IMR-90 (cell line): ENCODE results near the gene TUBB6. TPM values are rescaled to one million over a fixed set of nuclear protein-coding genes. Genes with fewer than 3 reads are reported as not detected.

Source experiments
- ATAC-seq: fragments of 200-7000 bp; cut with Tn5 transposase; 2 replicates; pipeline ENCODE4 v1.9.1; 2020; ENCODE audit warnings: low read depth, mild to moderate bottlenecking, moderate library complexity
- BruUV-seq: library from RNA; stranded (reverse); fragments of 400-500 nt; replicated peaks from 2 replicates; lab custom pipeline; 2021; lab: Mats Ljungman, UMichigan
- CTCF ChIA-PET: fragments of 300-600 bp; formaldehyde crosslinking; extraction: SDS; loops from one replicate; lab custom pipeline; 2021; ENCODE audit warnings: antibody characterized with exemption; lab: Yijun Ruan, JAX
- POLR2A ChIA-PET: fragments of 300-600 bp; sonication (Branson Sonifier 250); formaldehyde crosslinking; loops from one replicate; lab custom pipeline; 2022; ENCODE audit warnings: antibody characterized with exemption; ENCODE audit not compliant: unreplicated experiment; lab: Charles Lee
- DNase-seq: peaks from one replicate; pipeline ENCODE4 v3.0.0; 2013
- H2AFZ ChIP-seq: replicated peaks from 2 replicates; pipeline ENCODE3; 2013; ENCODE audit warnings: low read length, mild to moderate bottlenecking; ENCODE audit not compliant: poor library complexity
- H2AK5ac ChIP-seq: 2 replicates; pipeline ENCODE4 v1.6.1; 2013; ENCODE audit warnings: low read depth, low read length, inconsistent platforms
- H2AK9ac ChIP-seq: replicated peaks from 2 replicates; pipeline ENCODE3; 2013; ENCODE audit warnings: mild to moderate bottlenecking, low read depth, low read length, moderate library complexity; ENCODE audit not compliant: poor library complexity
- H2BK120ac ChIP-seq: 2 replicates; pipeline ENCODE4 v1.6.1; 2013; ENCODE audit warnings: low read depth, low read length, inconsistent platforms
- H2BK15ac ChIP-seq: 3 replicates; pipeline ENCODE4 v1.6.1; 2013; ENCODE audit warnings: low read depth, low read length, inconsistent platforms
- H2BK20ac ChIP-seq: 2 replicates; pipeline ENCODE4 v1.6.1; 2013; ENCODE audit warnings: low read depth, mild to moderate bottlenecking, inconsistent platforms, low read length, moderate library complexity
- H2BK5ac ChIP-seq: 2 replicates; pipeline ENCODE4 v1.6.1; 2013; ENCODE audit warnings: mild to moderate bottlenecking, low read depth, low read length, inconsistent platforms; ENCODE audit not compliant: poor library complexity, severe bottlenecking
- H3K14ac ChIP-seq: replicated peaks from 2 replicates; pipeline ENCODE4 v1.6.1; 2013; ENCODE audit warnings: low read depth, low read length, inconsistent platforms
- H3K18ac ChIP-seq: 2 replicates; pipeline ENCODE4 v1.6.1; 2013; ENCODE audit warnings: low read depth, low read length, control low read depth
- H3K23ac ChIP-seq: 2 replicates; pipeline ENCODE4 v1.6.1; 2013; ENCODE audit warnings: low read depth, low read length, inconsistent platforms
- H3K27ac ChIP-seq: 2 replicates; pipeline ENCODE4 v1.5.1; 2013; ENCODE audit warnings: mild to moderate bottlenecking, control low read depth, low read length; ENCODE audit not compliant: insufficient read depth
- H3K27me3 ChIP-seq: 2 replicates; pipeline ENCODE4 v1.6.1; 2013; ENCODE audit warnings: low read length; ENCODE audit not compliant: control insufficient read depth, insufficient read depth
- H3K36me3 ChIP-seq: 2 replicates; pipeline ENCODE4 v1.6.1; 2013; ENCODE audit warnings: low read length, mixed read lengths; ENCODE audit not compliant: control insufficient read depth, insufficient read depth
- H3K4ac ChIP-seq: 2 replicates; pipeline ENCODE4 v1.6.1; 2013; ENCODE audit warnings: low read depth, low read length, inconsistent platforms
- H3K4me1 ChIP-seq: 2 replicates; pipeline ENCODE4 v1.6.1; 2013; ENCODE audit warnings: low read length, mixed read lengths; ENCODE audit not compliant: control insufficient read depth, insufficient read depth
- H3K4me2 ChIP-seq: 2 replicates; pipeline ENCODE4 v1.6.1; 2013; ENCODE audit warnings: low read depth, mild to moderate bottlenecking, control low read depth, low read length, moderate library complexity
- H3K4me3 ChIP-seq: 2 replicates; pipeline ENCODE4 v1.5.1; 2013; ENCODE audit warnings: low read depth, mild to moderate bottlenecking, control low read depth, low read length, moderate library complexity; ENCODE audit not compliant: insufficient read depth
- H3K56ac ChIP-seq: 2 replicates; pipeline ENCODE4 v1.6.1; 2013; ENCODE audit warnings: low read length, inconsistent platforms; ENCODE audit not compliant: insufficient read depth; ENCODE audit errors: extremely low read depth
- H3K79me1 ChIP-seq, 2 experiments: 2 replicates each; pipeline ENCODE4 v1.6.1; 2013; ENCODE audit warnings: low read length in 2 of 2, inconsistent platforms in 1 of 2, low read depth in 1 of 2
- H3K9ac ChIP-seq: 2 replicates; pipeline ENCODE4 v1.6.1; 2013; ENCODE audit warnings: low read depth, low read length, control low read depth
- H3K9me1 ChIP-seq: 2 replicates; pipeline ENCODE4 v1.6.1; 2013; ENCODE audit warnings: low read length, inconsistent platforms; ENCODE audit not compliant: insufficient read depth
- H3K9me3 ChIP-seq: 2 replicates; pipeline ENCODE4 v1.6.1; 2013; ENCODE audit warnings: low read length; ENCODE audit not compliant: control insufficient read depth, insufficient read depth
- H4K20me1 ChIP-seq: 2 replicates; pipeline ENCODE4 v1.6.1; 2013; ENCODE audit warnings: low read length, inconsistent platforms; ENCODE audit not compliant: insufficient read depth
- H4K5ac ChIP-seq: 2 replicates; pipeline ENCODE4 v1.6.1; 2013; ENCODE audit warnings: mild to moderate bottlenecking, low read depth, low read length, control low read depth
- H4K8ac ChIP-seq, 2 experiments: 2 replicates each; pipeline ENCODE4 v1.6.1; 2013; ENCODE audit warnings: low read depth in 2 of 2, low read length in 2 of 2, control low read depth in 1 of 2, inconsistent platforms in 1 of 2
- H4K91ac ChIP-seq: 2 replicates; pipeline ENCODE4 v1.6.1; 2013; ENCODE audit warnings: low read depth, low read length, inconsistent platforms; ENCODE audit not compliant: insufficient read depth
- CEBPB ChIP-seq: IDR thresholded peaks from 2 replicates; pipeline ENCODE4 v1.6.1; 2012; ENCODE audit warnings: low read depth, low read length, improper control_type of control experiment
- CHD1 ChIP-seq: IDR thresholded peaks from 2 replicates; pipeline ENCODE4 v1.6.1; 2012; ENCODE audit warnings: low read depth, low read length, improper control_type of control experiment
- MAFK ChIP-seq: IDR thresholded peaks from 2 replicates; pipeline ENCODE4 v1.6.1; 2012; ENCODE audit warnings: low read depth, low read length, improper control_type of control experiment
- POLR2A ChIP-seq: IDR thresholded peaks from 2 replicates; pipeline ENCODE4 v1.6.1; 2012; ENCODE audit warnings: mild to moderate bottlenecking, low read depth, low read length
- USF2 ChIP-seq: fragments of 150-350 bp; IDR thresholded peaks from 2 replicates; pipeline ENCODE4 v1.6.1; 2017; ENCODE audit warnings: mild to moderate bottlenecking, antibody characterized with exemption, low read length, low read depth
- WGBS, 2 experiments: methylation state at CpG; one replicate each; pipeline versions ENCODE4 v1.1.5 to v1.1.7; 2013; ENCODE audit warnings: missing lambda C conversion rate in 2 of 2; ENCODE audit not compliant: insufficient read length in 1 of 2; ENCODE audit errors: extremely low coverage in 2 of 2; 5-methylcytosine and 5-hydroxymethylcytosine counted together
- dilution Hi-C: fragments of 300-500 bp; cut with HindIII; formaldehyde crosslinking; loops from one replicate; pipeline ENCODE4 v1.14.3; 2018; ENCODE audit warnings: low sequenced_read_pairs; ENCODE audit not compliant: unreplicated experiment
- in situ Hi-C: fragments of 300-500 bp; cut with MboI; formaldehyde crosslinking; loops from 3 replicates; pipeline ENCODE4 v1.14.3; 2019; ENCODE audit warnings: low sequenced_read_pairs, inconsistent platforms, mixed read lengths
- intact Hi-C: fragments of 100-400 bp; cut with micrococcal nuclease; formaldehyde crosslinking; loops from 2 replicates; pipeline ENCODE4 v1.10.0; 2022
- polyA plus RNA-seq, 3 experiments: library from polyadenylated mRNA; depleted of rRNA; stranded (reverse); fragments of >200 nt; gene quantifications; 2 replicates each; pipeline ENCODE4 v1.2.3, GENCODE V29; 2012; ENCODE audit warnings: low replicate concordance in 1 of 3
- total RNA-seq: library from RNA; depleted of rRNA; stranded (reverse); fragments of >200 nt; gene quantifications from 2 replicates; pipeline ENCODE4 v1.2.3, GENCODE V29; 2012

Gene TUBB6
- total and polyA plus RNA-seq, 2 of the 4 experiments (the other 2 are of a cell fraction): 927 to 1,040 TPM

DNA sequence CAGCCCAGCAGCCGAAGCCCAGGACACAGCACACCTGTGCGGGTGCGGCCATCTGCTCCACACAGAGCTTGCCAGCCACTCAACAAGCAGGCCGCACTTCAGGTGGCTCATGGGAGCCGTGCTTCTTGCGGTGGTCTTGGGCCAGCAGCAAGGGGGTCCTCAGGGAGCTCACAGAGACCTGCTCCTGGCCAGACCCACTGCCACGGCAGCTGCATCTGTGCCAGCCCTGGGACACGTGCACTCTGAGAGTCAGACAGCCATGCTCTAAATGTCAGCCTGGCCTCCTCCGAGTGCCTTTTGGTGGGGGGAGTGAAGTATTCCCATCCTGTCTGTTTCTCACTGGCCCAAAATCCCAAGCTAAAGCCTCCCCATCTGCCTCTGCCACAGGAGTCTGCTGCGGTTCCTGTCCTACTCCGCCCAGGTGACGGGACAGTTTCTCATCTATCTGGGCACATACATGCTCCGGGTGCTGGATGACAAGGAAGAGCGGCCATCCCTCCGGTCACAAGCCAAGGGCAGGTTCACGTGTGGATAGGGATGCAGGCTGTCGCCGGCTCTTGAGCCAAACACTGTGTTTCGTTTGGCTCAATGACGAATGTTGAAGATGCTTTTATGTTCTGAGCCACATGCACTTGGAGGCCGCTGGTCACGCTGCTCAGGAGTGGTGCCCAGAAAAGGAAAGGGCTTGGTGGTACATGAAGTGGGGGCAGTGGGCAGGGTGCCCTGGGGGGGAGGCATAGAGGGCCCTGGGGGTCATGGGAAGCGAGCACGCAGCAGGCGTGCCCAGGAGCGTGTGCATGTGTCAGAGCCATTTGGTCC is 31.1 kb upstream of the TUBB6 start:
- H3K79me1 ChIP-seq: peaks cover 14 to 37% of the 10 kb centered on the region in 2 experiments
- no peaks in the 10 kb centered on the region for H3K9me3 ChIP-seq
- no peaks in the 10 kb centered on the region for H3K27me3 ChIP-seq
- ChIA-PET POLR2A (interaction anchor here (0.8 kb wide), 1 partner anchor 9 kb away, joined by 3 read pairs; no protein-coding TSS in a partner anchor), CTCF (no interaction called here)
- WGBS, 2 experiments: 91% methylated on average over 11 of the region's 26 CpGs; no CpG with 5 or more reads in 1 of the 2 experiments
- dilution Hi-C loops: no loop called here
- H2AK9ac ChIP-seq: peak overlapping the region; percentile 33
- H3K4ac ChIP-seq: peak overlapping the region; percentile 26; the same call in 1 of the 2 replicates
- ATAC-seq (no peak), DNase-seq (peak; percentile 18)
- H4K91ac ChIP-seq: no peak overlapping the region
- H4K5ac ChIP-seq: no peak overlapping the region
- H2AK5ac ChIP-seq: peak overlapping the region; percentile 41
- H2BK5ac ChIP-seq: no peak overlapping the region
- H3K14ac ChIP-seq: no peak overlapping the region
- TF ChIP-seq MAFK (no peak), POLR2A (peak; percentile 68), CHD1 (no peak), USF2 (no peak), CEBPB (no peak)
- no peak overlapping the region for H3K4me3 ChIP-seq
- H3K27ac ChIP-seq: no peak overlapping the region
- H3K56ac ChIP-seq: no peak overlapping the region
- no peak overlapping the region; a peak in 1 of 4 replicates for H4K8ac ChIP-seq
- H3K9ac ChIP-seq: peak overlapping the region; percentile 34; the same call in 1 of the 2 replicates
- no peak overlapping the region for H3K4me2 ChIP-seq
- H3K23ac ChIP-seq: no peak overlapping the region
- H4K20me1 ChIP-seq: no peaks in the 10 kb centered on the region; the same call in 1 of the 2 replicates
- H2BK15ac ChIP-seq: no peak overlapping the region; the same call in 2 of the 3 replicates
- in situ Hi-C loops: no loop called here
- no peak overlapping the region for H2BK120ac ChIP-seq
- intact Hi-C loops: loop anchor here (10.0 kb wide), 1 partner anchor 332 kb away; no protein-coding TSS in a partner anchor
- peaks cover 24% of the 10 kb centered on the region for H3K4me1 ChIP-seq
- no TSS peak for BruUV-seq
- H2BK20ac ChIP-seq: no peak overlapping the region
- no peaks in the 10 kb centered on the region for H3K36me3 ChIP-seq
- no peak overlapping the region for H2AFZ ChIP-seq
- H3K18ac ChIP-seq: no peak overlapping the region
- H3K9me1 ChIP-seq: peaks cover 15% of the 10 kb centered on the region; the same call in 1 of the 2 replicates
